ENCODE measurements around the gene NOS3.

DNA sequence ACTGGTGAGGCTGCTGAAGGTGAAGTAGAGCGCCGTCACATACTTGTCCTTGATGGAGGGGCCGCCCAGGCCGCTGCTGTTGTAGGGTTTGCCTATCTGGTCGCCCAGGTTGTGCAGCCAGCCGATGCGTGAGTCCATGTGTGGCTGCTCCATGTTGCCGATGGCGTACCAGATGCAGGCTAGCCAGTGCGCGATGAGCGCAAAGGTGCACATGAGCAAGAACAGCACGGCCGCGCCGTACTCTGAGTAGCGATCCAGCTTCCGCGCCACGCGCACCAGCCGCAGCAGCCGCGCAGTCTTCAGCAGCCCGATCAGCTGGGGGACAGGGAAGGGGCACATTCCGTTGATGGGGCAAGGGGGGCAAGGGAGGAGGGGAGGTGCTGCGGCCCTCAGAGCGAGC is 39.3 kb upstream of the NOS3 start:
- TF ChIP-seq, protein P1, sequence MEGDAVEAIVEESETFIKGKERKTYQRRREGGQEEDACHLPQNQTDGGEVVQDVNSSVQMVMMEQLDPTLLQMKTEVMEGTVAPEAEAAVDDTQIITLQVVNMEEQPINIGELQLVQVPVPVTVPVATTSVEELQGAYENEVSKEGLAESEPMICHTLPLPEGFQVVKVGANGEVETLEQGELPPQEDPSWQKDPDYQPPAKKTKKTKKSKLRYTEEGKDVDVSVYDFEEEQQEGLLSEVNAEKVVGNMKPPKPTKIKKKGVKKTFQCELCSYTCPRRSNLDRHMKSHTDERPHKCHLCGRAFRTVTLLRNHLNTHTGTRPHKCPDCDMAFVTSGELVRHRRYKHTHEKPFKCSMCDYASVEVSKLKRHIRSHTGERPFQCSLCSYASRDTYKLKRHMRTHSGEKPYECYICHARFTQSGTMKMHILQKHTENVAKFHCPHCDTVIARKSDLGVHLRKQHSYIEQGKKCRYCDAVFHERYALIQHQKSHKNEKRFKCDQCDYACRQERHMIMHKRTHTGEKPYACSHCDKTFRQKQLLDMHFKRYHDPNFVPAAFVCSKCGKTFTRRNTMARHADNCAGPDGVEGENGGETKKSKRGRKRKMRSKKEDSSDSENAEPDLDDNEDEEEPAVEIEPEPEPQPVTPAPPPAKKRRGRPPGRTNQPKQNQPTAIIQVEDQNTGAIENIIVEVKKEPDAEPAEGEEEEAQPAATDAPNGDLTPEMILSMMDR (IDR thresholded peaks at IDR 0.05; ENCODE audit: poor library complexity, severe bottlenecking) = no peak
- TF ChIP-seq RAD21 (conservative IDR thresholded peaks at IDR 0.05) = no peak
- no peak for TF ChIP-seq POLR2AphosphoS5 (IDR thresholded peaks at IDR 0.05)
